Neural cell (in vitro differentiated cells): ENCODE data around the gene TSGA10.
"Not testable (repeated sequence)": the region's sequence is repeated elsewhere in the genome, so short reads cannot be mapped to it uniquely, and the experiment has no call there.

ENCODE experiments used
- CTCF ChIP-seq: fragments of 450-650 bp; IDR thresholded peaks from 2 replicates; pipeline ENCODE4 v1.5.1; 2014; ENCODE audit warnings: antibody characterized with exemption, mild to moderate bottlenecking, moderate library complexity; ENCODE audit not compliant: poor library complexity, severe bottlenecking
- POLR2AphosphoS5 ChIP-seq: IDR thresholded peaks from 2 replicates; pipeline ENCODE4 v1.6.1; 2012

GRCh38 chr2:99135044-99135556 is 19.6 kb downstream of the TSGA10 start:
- not testable (repeated sequence) for TF ChIP-seq CTCF, POLR2AphosphoS5
